HG02623 (cell line): ENCODE data around the gene AJAP1.

Experiments used
- ATAC-seq: cut with Tn5 transposase; IDR thresholded peaks from one replicate; pipeline ENCODE4 v1.9.1; 2021; ENCODE audit warnings: moderate library complexity; ENCODE audit not compliant: unreplicated experiment

Gene AJAP1

GRCh38 chr1:4676253-4676652, 21.8 kb downstream of the AJAP1 start:
- no peak for ATAC-seq

GRCh38 chr1:4677608-4678007, 23.2 kb downstream of the AJAP1 start:
- ATAC-seq = no peak

- ATAC-seq = no peak
Observed at GRCh38 chr1:4678066-4678717, 23.8 kb downstream of the AJAP1 start.

- no peak for ATAC-seq
Observed at GRCh38 chr1:4681026-4681425, 26.6 kb downstream of the AJAP1 start.

- ATAC-seq = no peak
Observed at GRCh38 chr1:4682607-4683220, 28.3 kb downstream of the AJAP1 start.

GRCh38 chr1:4684136-4684535, 29.7 kb downstream of the AJAP1 start:
- no peak for ATAC-seq

GRCh38 chr1:4684864-4685522, 30.6 kb downstream of the AJAP1 start:
- ATAC-seq = no peak

GRCh38 chr1:4685523-4685865, 31.1 kb downstream of the AJAP1 start:
- no peak for ATAC-seq

GRCh38 chr1:4687943-4688342, 33.5 kb downstream of the AJAP1 start:
- no peak for ATAC-seq

GRCh38 chr1:4689271-4689935, 35.0 kb downstream of the AJAP1 start:
- no peak for ATAC-seq

- no peak for ATAC-seq
Observed at GRCh38 chr1:4689941-4690635, 35.7 kb downstream of the AJAP1 start.

- no peak for ATAC-seq
Observed at GRCh38 chr1:4690951-4691675, 36.7 kb downstream of the AJAP1 start.

- ATAC-seq = no peak
Observed at GRCh38 chr1:4691766-4692405, 37.5 kb downstream of the AJAP1 start.

- no peak for ATAC-seq
Observed at GRCh38 chr1:4692437-4692836, 38.0 kb downstream of the AJAP1 start.

- ATAC-seq = no peak
Observed at GRCh38 chr1:4693331-4693730, 38.9 kb downstream of the AJAP1 start.

GRCh38 chr1:4693891-4694290, 39.5 kb downstream of the AJAP1 start:
- ATAC-seq = no peak

- no peak for ATAC-seq
Observed at GRCh38 chr1:4694492-4694891, 40.1 kb downstream of the AJAP1 start.

- ATAC-seq = no peak
Observed at GRCh38 chr1:4695241-4695640, 40.8 kb downstream of the AJAP1 start.

GRCh38 chr1:4696161-4696745, 41.8 kb downstream of the AJAP1 start:
- ATAC-seq = no peak

GRCh38 chr1:4696753-4697152, 42.3 kb downstream of the AJAP1 start:
- no peak for ATAC-seq
